T-cell (primary cell): ENCODE measurements around the gene MAL. TPM values are rescaled to one million over a fixed set of nuclear protein-coding genes. Genes with fewer than 3 reads are reported as not detected.

Source experiments
- ATAC-seq, 4 experiments: fragments of 200-7000 bp in 3 of 4; fragments of 150-1000 bp in 1 of 4; cut with Tn5 transposase; replicated peaks in 1 of 4; 1 replicate in 3 of 4; 2 replicates in 1 of 4; pipeline ENCODE4 v1.10.0; 2021; ENCODE audit warnings: moderate library complexity in 3 of 4, mild to moderate bottlenecking in 2 of 4, moderate number of reproducible peaks in 1 of 4
- CTCF ChIA-PET, 2 donors: fragments of 300-600 bp; sonication (Branson Sonifier 250); formaldehyde crosslinking; loops; one replicate each; lab custom pipeline; 2022; ENCODE audit warnings: antibody characterized with exemption in 2 of 2; lab: Charles Lee
- POLR2A ChIA-PET, 2 donors: fragments of 300-600 bp; sonication (Branson Sonifier 250); formaldehyde crosslinking; loops; one replicate each; lab custom pipeline; 2022; ENCODE audit warnings: antibody characterized with exemption in 2 of 2; lab: Charles Lee
- DNase-seq, 35 experiments: peaks; one replicate each; pipeline versions ENCODE4 v3.0.0 to v3.0.0-alpha.2; 2013 to 2023
- H3K27ac ChIP-seq: one replicate; pipeline ENCODE4 v1.5.1; 2013; ENCODE audit warnings: low read length
- H3K27me3 ChIP-seq, 2 experiments: replicated peaks in 1 of 2; 1 replicate in 1 of 2; 2 replicates in 1 of 2; pipeline versions ENCODE4 v1.6.1 to v1.7.0; 2013; ENCODE audit warnings: low read length in 1 of 2, mixed read lengths in 1 of 2; ENCODE audit not compliant: control insufficient read depth in 2 of 2, insufficient read depth in 2 of 2; ENCODE audit errors: extremely low read depth in 1 of 2
- H3K36me3 ChIP-seq, 2 donors: 1 replicate in 1 of 2; 2 replicates in 1 of 2; pipeline versions ENCODE4 v1.6.1 to v1.7.0; 2013; ENCODE audit warnings: low read length in 1 of 2; ENCODE audit not compliant: control insufficient read depth in 2 of 2, insufficient read depth in 1 of 2; ENCODE audit errors: extremely low read depth in 1 of 2
- H3K4me1 ChIP-seq, 2 experiments: 1 replicate in 1 of 2; 2 replicates in 1 of 2; pipeline versions ENCODE4 v1.6.1 to v1.7.0; 2013; ENCODE audit warnings: low read length in 2 of 2, mixed read lengths in 1 of 2; ENCODE audit not compliant: insufficient read depth in 2 of 2, control insufficient read depth in 1 of 2; ENCODE audit errors: extremely low read depth in 1 of 2
- H3K4me3 ChIP-seq, 2 donors: 1 replicate in 1 of 2; 2 replicates in 1 of 2; pipeline versions ENCODE4 v1.5.1 to v1.7.0; 2013; ENCODE audit warnings: mild to moderate bottlenecking in 2 of 2, low read length in 1 of 2, moderate library complexity in 1 of 2; ENCODE audit not compliant: control insufficient read depth in 1 of 2; ENCODE audit errors: extremely low read depth in 1 of 2
- H3K9me3 ChIP-seq: 2 replicates; pipeline ENCODE4 v1.7.0; 2013
- H3K27ac Mint-ChIP-seq, 2 donors: one replicate each; pipeline ENCODE4 v1.8.0; 2020 to 2021; ENCODE audit warnings: mild to moderate bottlenecking in 2 of 2, mixed read lengths in 2 of 2
- H3K27me3 Mint-ChIP-seq, 2 donors: one replicate each; pipeline ENCODE4 v1.8.0; 2021 to 2022; ENCODE audit warnings: mixed read lengths in 2 of 2
- H3K36me3 Mint-ChIP-seq: one replicate; pipeline ENCODE4 v1.8.0; 2021; ENCODE audit warnings: mixed read lengths
- H3K4me1 Mint-ChIP-seq, 3 donors: one replicate each; pipeline ENCODE4 v1.8.0; 2020 to 2022; ENCODE audit warnings: mixed read lengths in 3 of 3, mild to moderate bottlenecking in 1 of 3
- H3K4me3 Mint-ChIP-seq, 3 donors: one replicate each; pipeline ENCODE4 v1.8.0; 2020 to 2022; ENCODE audit warnings: mild to moderate bottlenecking in 3 of 3, mixed read lengths in 3 of 3, moderate library complexity in 3 of 3
- H3K9me3 Mint-ChIP-seq, 3 donors: one replicate each; pipeline ENCODE4 v1.8.0; 2020 to 2022; ENCODE audit warnings: mixed read lengths in 3 of 3
- WGBS: methylation state at CpG from one replicate; pipeline ENCODE4 v1.1.5; 2013; ENCODE audit warnings: missing lambda C conversion rate; ENCODE audit not compliant: insufficient coverage; 5-methylcytosine and 5-hydroxymethylcytosine counted together
- total RNA-seq, 35 experiments: library from RNA in 6 of 35; stranded (reverse) in 6 of 35; fragments of 120-200 nt in 1 of 35; gene quantifications; one replicate each; pipeline versions ENCODE4 v1.2.1 to v1.2.4 and lab custom pipeline; 2013 to 2026

MAL gene
- total RNA-seq, 5 donors from 2014 or later (not counting 1 experiment from before 2014, with no cell fraction given) = 129 to 179 (median 150) TPM

DNA sequence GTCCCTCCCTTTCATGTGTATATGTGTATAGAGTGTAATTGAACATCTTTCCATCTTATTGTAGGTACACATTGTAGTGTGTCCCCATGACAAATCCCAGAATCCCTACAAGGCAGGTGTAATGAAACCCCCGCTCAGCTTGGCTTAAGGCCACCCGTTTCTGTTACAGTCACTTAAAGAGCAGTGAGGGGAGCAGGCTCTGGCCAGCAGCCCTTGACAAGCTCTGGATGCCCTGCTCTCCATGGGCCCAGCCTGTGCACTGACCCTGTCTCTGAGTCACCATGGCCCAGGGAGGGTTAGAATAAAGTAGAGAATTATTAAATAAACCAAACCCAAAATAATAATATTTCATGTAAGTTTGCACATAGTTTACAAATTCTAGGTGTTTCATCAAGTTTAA, 17.2 kb upstream of the MAL start:
- CTCF ChIA-PET = no interaction called here
- no peaks in the 10 kb centered on the region for H3K9me3 Mint-ChIP-seq

DNA sequence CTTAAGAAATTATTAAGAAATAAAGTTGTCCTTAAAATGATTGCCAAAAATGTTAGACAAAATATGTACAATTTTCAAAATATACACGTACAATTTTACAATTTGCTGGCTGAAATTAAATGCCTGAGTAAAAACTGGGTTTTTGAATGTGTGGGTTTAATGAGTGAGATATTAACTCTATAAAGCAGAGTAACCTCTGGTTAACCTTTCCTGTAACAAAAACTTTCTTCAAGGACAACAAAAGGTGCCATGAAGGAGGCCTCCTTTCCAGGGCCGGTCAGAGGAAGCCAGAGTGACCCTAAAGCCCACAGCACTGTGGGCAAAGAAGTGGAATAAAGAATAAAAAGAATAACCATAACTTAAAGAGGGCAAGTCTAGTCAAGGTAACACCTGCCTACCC, 16.5 kb upstream of the MAL start:
- no CpG with 5 or more reads among the region's 2 CpGs for WGBS
- no peaks in the 10 kb centered on the region for H3K36me3 Mint-ChIP-seq
- peaks cover 0 to 36% of the 10 kb centered on the region in 2 experiments for H3K27me3 ChIP-seq
- H3K4me3 Mint-ChIP-seq = no peak overlapping the region
- no peak overlapping the region for H3K4me3 ChIP-seq
- ChIA-PET CTCF (no interaction called here), POLR2A (no interaction called here)
- ATAC-seq = no peak
- no peak for DNase-seq
- peaks cover 0 to 3% of the 10 kb centered on the region in 2 experiments for H3K4me1 ChIP-seq
- H3K36me3 ChIP-seq = no peaks in the 10 kb centered on the region
- H3K27ac Mint-ChIP-seq = no peak overlapping the region
- no peaks in the 10 kb centered on the region for H3K9me3 ChIP-seq
- peaks cover 8% of the 10 kb centered on the region in 2 donors for H3K27me3 Mint-ChIP-seq
- peaks cover 0 to 6% (median 3%) of the 10 kb centered on the region in 3 donors for H3K4me1 Mint-ChIP-seq
- H3K27ac ChIP-seq = no peak overlapping the region
- H3K9me3 Mint-ChIP-seq = no peaks in the 10 kb centered on the region

More for the DNA sequence above, 17.2 kb upstream of the MAL start:
- Histone ChIP-seq H3K4me1 (peaks cover 0 to 3% of the 10 kb centered on the region in 2 experiments), H3K4me3 (no peak overlapping the region), H3K9me3 (no peaks in the 10 kb centered on the region), H3K27ac (no peak overlapping the region), H3K27me3 (peaks cover 0 to 40% of the 10 kb centered on the region in 2 experiments), H3K36me3 (no peaks in the 10 kb centered on the region)
- Mint-ChIP-seq H3K36me3 (no peaks in the 10 kb centered on the region), H3K27me3 (peaks cover 8% of the 10 kb centered on the region in 2 donors), H3K4me1 (peaks cover 0 to 6% (median 3%) of the 10 kb centered on the region in 3 donors), H3K4me3 (no peak overlapping the region), H3K27ac (no peak overlapping the region)
- DNase-seq = no peak
- no CpG with 5 or more reads among the region's 2 CpGs for WGBS
- POLR2A ChIA-PET = no interaction called here
- no peak for ATAC-seq

DNA sequence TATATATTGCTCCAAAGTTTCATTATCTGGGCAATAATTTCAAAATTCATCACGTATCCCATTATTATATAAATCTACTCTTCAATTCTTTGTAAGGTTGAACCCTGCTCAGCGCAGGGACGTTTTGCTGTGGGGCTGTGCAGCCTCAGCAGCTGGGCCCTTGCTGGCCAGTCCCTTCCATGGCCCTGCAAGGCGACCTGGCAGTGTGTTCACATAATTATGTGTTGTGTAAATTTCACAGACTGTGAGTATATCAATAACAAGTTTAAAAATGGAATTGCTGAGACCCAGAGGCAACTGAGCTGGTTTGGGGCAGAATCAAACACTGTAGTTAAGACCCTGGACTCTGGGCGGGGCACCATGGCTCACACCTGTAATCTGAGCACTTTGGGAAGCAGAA, 16.1 kb upstream of the MAL start:
- H3K27me3 Mint-ChIP-seq = peaks cover 7 to 8% of the 10 kb centered on the region in 2 donors
- ATAC-seq (no peak), DNase-seq (no peak)
- Histone ChIP-seq H3K36me3 (no peaks in the 10 kb centered on the region), H3K27me3 (peaks cover 0 to 33% of the 10 kb centered on the region in 2 experiments), H3K4me3 (no peak overlapping the region), H3K9me3 (no peaks in the 10 kb centered on the region), H3K27ac (no peak overlapping the region), H3K4me1 (peaks cover 0 to 2% of the 10 kb centered on the region in 2 experiments)
- H3K9me3 Mint-ChIP-seq = no peaks in the 10 kb centered on the region
- CTCF ChIA-PET = no interaction called here
- H3K4me1 Mint-ChIP-seq = peaks cover 0 to 4% (median 2%) of the 10 kb centered on the region in 3 donors
- H3K36me3 Mint-ChIP-seq = no peaks in the 10 kb centered on the region
- H3K4me3 Mint-ChIP-seq = no peak overlapping the region
- H3K27ac Mint-ChIP-seq = no peak overlapping the region
- WGBS = 86% methylated on average over 4 of the region's 5 CpGs
- POLR2A ChIA-PET = no interaction called here

DNA sequence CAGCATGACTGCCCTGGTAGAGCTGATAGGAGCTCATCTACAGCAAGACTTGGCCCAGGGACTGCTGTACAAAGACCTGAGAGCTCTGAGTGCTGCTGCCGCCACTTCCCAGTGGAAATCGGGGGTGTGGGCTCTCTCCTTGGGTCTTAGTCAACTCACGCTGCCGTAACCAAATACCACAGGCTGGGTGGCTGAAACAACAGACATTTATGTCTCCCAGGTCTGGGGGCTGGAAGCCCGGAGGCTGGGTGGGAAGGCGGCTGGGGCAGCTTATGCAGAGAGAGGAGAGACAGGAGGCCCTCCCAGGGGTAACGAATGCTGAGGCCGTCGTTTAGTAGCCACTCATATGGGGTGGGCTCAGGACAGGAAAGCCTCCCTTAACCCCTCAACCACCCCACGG, 15.4 kb upstream of the MAL start:
- Histone ChIP-seq H3K4me1 (no peaks in the 10 kb centered on the region), H3K27ac (no peak overlapping the region), H3K36me3 (no peaks in the 10 kb centered on the region), H3K4me3 (no peak overlapping the region), H3K27me3 (peaks cover 0 to 31% of the 10 kb centered on the region in 2 experiments), H3K9me3 (no peaks in the 10 kb centered on the region)
- H3K4me1 Mint-ChIP-seq = no peaks in the 10 kb centered on the region
- ATAC-seq (no peak), DNase-seq (no peak)
- no peak overlapping the region for H3K27ac Mint-ChIP-seq
- ChIA-PET POLR2A (no interaction called here), CTCF (no interaction called here)
- 85% methylated on average over 3 of the region's 10 CpGs for WGBS
- H3K4me3 Mint-ChIP-seq = no peak overlapping the region
- H3K27me3 Mint-ChIP-seq = peaks cover 4 to 6% of the 10 kb centered on the region in 2 donors
- no peaks in the 10 kb centered on the region for H3K36me3 Mint-ChIP-seq
- no peaks in the 10 kb centered on the region for H3K9me3 Mint-ChIP-seq

DNA sequence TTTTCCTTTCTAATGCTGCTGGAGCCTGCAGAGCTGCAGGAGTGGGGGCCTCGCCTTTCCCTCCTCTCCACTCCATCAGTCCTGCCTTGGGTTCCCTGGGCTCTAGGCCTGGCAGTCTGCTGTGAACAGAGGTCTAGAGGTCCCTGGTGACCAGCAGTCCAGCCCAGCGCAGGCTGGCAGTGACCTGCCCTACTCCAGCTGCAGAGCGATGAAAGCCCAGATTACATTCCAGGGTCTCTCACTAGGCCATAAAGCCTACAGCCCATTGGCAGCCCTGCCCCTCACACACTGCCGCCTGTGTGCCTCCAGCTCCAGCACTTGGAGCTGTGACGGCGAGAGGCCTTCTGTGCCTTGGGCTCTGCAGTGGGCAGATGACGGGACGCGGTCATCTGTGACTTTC, 14.8 kb upstream of the MAL start:
- CTCF ChIA-PET = no interaction called here
- no peaks in the 10 kb centered on the region for H3K36me3 ChIP-seq
- H3K27me3 ChIP-seq = peaks cover 0 to 27% of the 10 kb centered on the region in 2 experiments
- no peak for ATAC-seq
- WGBS = 95% methylated on average over 7 of the region's 9 CpGs
- POLR2A ChIA-PET = no interaction called here
- DNase-seq = no peak
- H3K9me3 ChIP-seq = no peaks in the 10 kb centered on the region
- peaks cover 0 to 6% of the 10 kb centered on the region in 2 donors for H3K27me3 Mint-ChIP-seq
- no peaks in the 10 kb centered on the region for H3K36me3 Mint-ChIP-seq
- H3K27ac ChIP-seq = no peak overlapping the region
- no peak overlapping the region for H3K27ac Mint-ChIP-seq
- H3K4me3 Mint-ChIP-seq = no peak overlapping the region
- H3K9me3 Mint-ChIP-seq = no peaks in the 10 kb centered on the region
- H3K4me3 ChIP-seq = no peak overlapping the region
- H3K4me1 Mint-ChIP-seq = no peaks in the 10 kb centered on the region
- no peaks in the 10 kb centered on the region for H3K4me1 ChIP-seq

DNA sequence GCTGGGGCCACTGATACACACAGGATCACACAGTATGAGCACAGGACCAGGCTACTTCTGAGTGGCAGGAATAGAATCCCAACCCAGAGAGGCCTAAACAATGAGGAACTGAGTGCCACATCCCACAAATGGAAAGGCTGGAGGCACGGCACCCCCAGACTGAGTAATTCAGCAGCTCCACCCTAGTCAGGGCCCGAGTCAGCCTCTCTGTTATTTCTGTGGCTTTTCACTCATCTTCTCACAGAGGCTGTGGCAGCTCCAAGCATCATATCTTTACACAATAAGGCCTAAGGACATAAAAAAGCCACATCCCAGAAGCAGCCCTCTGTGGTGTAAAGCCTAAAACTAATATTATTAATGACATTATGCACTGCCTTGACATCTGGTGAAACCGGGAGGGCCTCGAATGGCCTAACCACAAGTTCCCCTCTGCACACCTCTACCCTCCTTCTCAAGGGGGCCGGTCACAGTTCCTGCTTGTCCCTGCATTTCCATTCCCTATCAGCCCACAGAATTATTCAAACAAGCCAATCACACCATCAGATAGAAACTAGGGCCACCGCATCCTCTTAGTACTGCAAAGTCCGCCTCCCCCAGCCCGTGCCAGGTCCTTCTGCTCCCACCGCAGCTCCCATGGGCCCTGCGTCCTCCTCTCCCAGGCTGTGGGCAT, 12.5 kb upstream of the MAL start:
- ChIA-PET CTCF (no interaction called here), POLR2A (no interaction called here)
- no peak overlapping the region for H3K4me3 Mint-ChIP-seq
- WGBS = 54% methylated on average over 7 of the region's 10 CpGs
- no peaks in the 10 kb centered on the region for H3K36me3 Mint-ChIP-seq
- peaks cover 0 to 4% of the 10 kb centered on the region in 2 donors for H3K27me3 Mint-ChIP-seq
- Histone ChIP-seq H3K4me1 (no peaks in the 10 kb centered on the region), H3K27ac (no peak overlapping the region), H3K4me3 (no peak overlapping the region), H3K27me3 (peaks cover 0 to 11% of the 10 kb centered on the region in 2 experiments), H3K9me3 (no peaks in the 10 kb centered on the region), H3K36me3 (no peaks in the 10 kb centered on the region)
- no peak for DNase-seq
- no peak for ATAC-seq
- no peaks in the 10 kb centered on the region for H3K4me1 Mint-ChIP-seq
- no peaks in the 10 kb centered on the region for H3K9me3 Mint-ChIP-seq
- no peak overlapping the region for H3K27ac Mint-ChIP-seq
